ENCODE data around the gene L3MBTL4. TPM values are rescaled to one million over a fixed set of nuclear protein-coding genes. Genes with fewer than 3 reads are reported as not detected.

The L3MBTL4 gene
- total RNA-seq, 2 donors from 2014 or later = 10.9 to 11.2 TPM

GRCh38 chr18:6328621-6329010 is 86.1 kb downstream of the L3MBTL4 start:
- peak; percentile 18 to 65 (median 49) for DNase-seq
- no peak overlapping the region for H3K4me3 ChIP-seq
- H3K4me1 ChIP-seq = peaks cover 16% of the 10 kb centered on the region
- no peak for TF ChIP-seq POLR2A (IDR thresholded peaks at IDR 0.05)
- WGBS, 2 donors = 13 to 16% methylated on average over 3 of the region's 3 CpGs
- H3K9me3 ChIP-seq = peaks cover 0 to under 1% (median 0%) of the 10 kb centered on the region in 3 donors
- peak; percentile 80 for ATAC-seq
- no peaks in the 10 kb centered on the region for H3K27me3 ChIP-seq
- intact Hi-C loops (cut with DNase I) = no loop called here
- no peaks in the 10 kb centered on the region for H3K36me3 ChIP-seq (replicated peaks in 1 of 2; ENCODE audit: insufficient read depth in 1 of 2, low read depth in 2 of 2)
- H3K27ac ChIP-seq = peak overlapping the region in 3 of 4 donors; percentile 11 to 67 (median 48)

GRCh38 chr18:6327895-6328620 is 86.7 kb downstream of the L3MBTL4 start:
- WGBS, 2 donors = 46 to 51% methylated on average over 2 of the region's 2 CpGs
- no peaks in the 10 kb centered on the region for H3K27me3 ChIP-seq
- DNase-seq (peak in 1 of 4 donors; percentile 48), ATAC-seq (peak; percentile 94)
- no peak overlapping the region for H3K4me3 ChIP-seq
- H3K27ac ChIP-seq = peak overlapping the region in 3 of 4 donors; percentile 11 to 67 (median 48)
- H3K9me3 ChIP-seq = peaks cover 0 to 6% (median 0%) of the 10 kb centered on the region in 3 donors
- intact Hi-C loops (cut with DNase I) = no loop called here
- peaks cover 16% of the 10 kb centered on the region for H3K4me1 ChIP-seq
- H3K36me3 ChIP-seq (replicated peaks in 1 of 2; ENCODE audit: insufficient read depth in 1 of 2, low read depth in 2 of 2) = no peaks in the 10 kb centered on the region
- TF ChIP-seq, protein P1, sequence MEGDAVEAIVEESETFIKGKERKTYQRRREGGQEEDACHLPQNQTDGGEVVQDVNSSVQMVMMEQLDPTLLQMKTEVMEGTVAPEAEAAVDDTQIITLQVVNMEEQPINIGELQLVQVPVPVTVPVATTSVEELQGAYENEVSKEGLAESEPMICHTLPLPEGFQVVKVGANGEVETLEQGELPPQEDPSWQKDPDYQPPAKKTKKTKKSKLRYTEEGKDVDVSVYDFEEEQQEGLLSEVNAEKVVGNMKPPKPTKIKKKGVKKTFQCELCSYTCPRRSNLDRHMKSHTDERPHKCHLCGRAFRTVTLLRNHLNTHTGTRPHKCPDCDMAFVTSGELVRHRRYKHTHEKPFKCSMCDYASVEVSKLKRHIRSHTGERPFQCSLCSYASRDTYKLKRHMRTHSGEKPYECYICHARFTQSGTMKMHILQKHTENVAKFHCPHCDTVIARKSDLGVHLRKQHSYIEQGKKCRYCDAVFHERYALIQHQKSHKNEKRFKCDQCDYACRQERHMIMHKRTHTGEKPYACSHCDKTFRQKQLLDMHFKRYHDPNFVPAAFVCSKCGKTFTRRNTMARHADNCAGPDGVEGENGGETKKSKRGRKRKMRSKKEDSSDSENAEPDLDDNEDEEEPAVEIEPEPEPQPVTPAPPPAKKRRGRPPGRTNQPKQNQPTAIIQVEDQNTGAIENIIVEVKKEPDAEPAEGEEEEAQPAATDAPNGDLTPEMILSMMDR (IDR thresholded peaks at IDR 0.05) = no peak
- no peak for TF ChIP-seq POLR2A (IDR thresholded peaks at IDR 0.05)

GRCh38 chr18:6327485-6327884 is 87.2 kb downstream of the L3MBTL4 start:
- no peak for TF ChIP-seq POLR2A (IDR thresholded peaks at IDR 0.05)
- TF ChIP-seq, protein P1 (IDR thresholded peaks at IDR 0.05) = no peak
- 70 to 79% methylated on average over 4 of the region's 4 CpGs for WGBS, 2 donors
- Histone ChIP-seq H3K4me1 (peaks cover 16% of the 10 kb centered on the region), H3K27ac (peak overlapping the region in 1 of 4 donors; percentile 67), H3K36me3 (replicated peaks in 1 of 2; ENCODE audit: insufficient read depth in 1 of 2, low read depth in 2 of 2) (no peaks in the 10 kb centered on the region), H3K27me3 (no peaks in the 10 kb centered on the region), H3K9me3 (peaks cover 0 to 10% (median 0%) of the 10 kb centered on the region in 3 donors), H3K4me3 (no peak overlapping the region)
- intact Hi-C loops (cut with DNase I) = no loop called here
- no peak for DNase-seq
- no peak for ATAC-seq

GRCh38 chr18:6326566-6326965 is 88.1 kb downstream of the L3MBTL4 start:
- H3K27ac ChIP-seq = no peak overlapping the region
- ATAC-seq = no peak
- peaks cover 16% of the 10 kb centered on the region for H3K4me1 ChIP-seq
- H3K36me3 ChIP-seq (replicated peaks in 1 of 2; ENCODE audit: insufficient read depth in 1 of 2, low read depth in 2 of 2) = no peaks in the 10 kb centered on the region
- TF ChIP-seq POLR2A (IDR thresholded peaks at IDR 0.05) = no peak
- TF ChIP-seq, protein P1 (IDR thresholded peaks at IDR 0.05) = no peak
- intact Hi-C loops (cut with DNase I) = no loop called here
- DNase-seq = no peak
- WGBS, 2 donors = 85 to 94% methylated on average over 2 of the region's 2 CpGs
- H3K9me3 ChIP-seq = peaks cover 0 to 10% (median 0%) of the 10 kb centered on the region in 3 donors
- H3K4me3 ChIP-seq = no peak overlapping the region
- no peaks in the 10 kb centered on the region for H3K27me3 ChIP-seq

DNA sequence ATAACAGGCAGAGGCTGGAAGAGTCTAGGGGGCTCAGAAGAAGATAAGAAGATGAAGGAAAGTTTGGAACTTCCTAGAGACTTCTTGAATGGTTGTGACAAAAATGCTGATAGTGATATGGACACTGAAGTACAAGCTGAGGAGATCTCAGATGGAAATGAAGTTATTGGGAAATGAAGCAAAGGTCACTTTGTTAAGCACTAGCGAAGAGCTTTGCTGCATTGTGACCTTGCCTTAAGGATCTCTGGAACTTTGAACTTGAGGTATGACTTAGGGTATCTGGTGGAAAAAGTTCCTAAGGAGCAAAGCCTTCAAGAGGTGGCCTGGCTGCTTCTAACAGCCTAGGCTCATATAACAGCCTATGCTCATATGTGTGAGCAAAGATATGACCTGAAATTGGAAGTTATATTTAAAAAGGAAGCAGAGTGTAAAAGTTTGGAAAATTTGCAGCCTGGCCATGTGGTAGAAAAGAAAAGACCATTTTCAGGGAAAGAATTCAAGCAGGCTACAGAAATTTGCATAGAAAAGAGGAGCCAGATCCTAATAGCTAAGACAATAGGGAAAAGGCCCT is 91.3 kb downstream of the L3MBTL4 start:
- 83 to 90% methylated on average over 1 of the region's 1 CpG for WGBS, 2 donors
- intact Hi-C loops (cut with DNase I) = no loop called here
- DNase-seq = no peak

More for the DNA sequence above, 91.3 kb downstream of the L3MBTL4 start:
- peaks cover 10% of the 10 kb centered on the region for H3K4me1 ChIP-seq
- no peaks in the 10 kb centered on the region for H3K36me3 ChIP-seq (replicated peaks in 1 of 2; ENCODE audit: insufficient read depth in 1 of 2, low read depth in 2 of 2)
- no peak for ATAC-seq
- H3K4me3 ChIP-seq = no peak overlapping the region
- H3K27ac ChIP-seq = no peak overlapping the region
- peaks cover 0 to 10% (median 0%) of the 10 kb centered on the region in 3 donors for H3K9me3 ChIP-seq
- TF ChIP-seq, protein P1 (IDR thresholded peaks at IDR 0.05) = no peak
- TF ChIP-seq POLR2A (IDR thresholded peaks at IDR 0.05) = no peak
- no peaks in the 10 kb centered on the region for H3K27me3 ChIP-seq

All from body of pancreas (tissue), 4 donors.